Psoas muscle (tissue), 8 donors: Measurements from ENCODE around the gene PRKCA. TPM values are rescaled to one million over a fixed set of nuclear protein-coding genes. Genes with fewer than 3 reads are reported as not detected.

Experiments used
- ATAC-seq, 4 donors: fragments of 200-7000 bp; cut with Tn5 transposase; one replicate each; pipeline ENCODE4 v1.9.1; 2020; ENCODE audit warnings: moderate library complexity in 3 of 4, mild to moderate bottlenecking in 2 of 4
- DNase-seq, 2 donors: peaks; one replicate each; pipeline ENCODE4 v3.0.0-alpha.2; 2020
- H3K27ac ChIP-seq: fragments of 200-600 bp; one replicate; pipeline ENCODE4 v1.8.0; 2022
- H3K27me3 ChIP-seq, 3 donors: fragments of 200-600 bp in 1 of 3; one replicate each; pipeline versions ENCODE4 v1.6.1 to v1.8.0; 2013 to 2022; ENCODE audit warnings: low read length in 2 of 3, mild to moderate bottlenecking in 2 of 3, moderate library complexity in 1 of 3; ENCODE audit not compliant: insufficient read depth in 3 of 3
- H3K36me3 ChIP-seq, 2 donors: fragments of 200-600 bp in 1 of 2; one replicate each; pipeline versions ENCODE4 v1.6.1 to v1.8.0; 2013 to 2022; ENCODE audit warnings: low read depth in 1 of 2, mild to moderate bottlenecking in 1 of 2, moderate library complexity in 1 of 2; ENCODE audit not compliant: insufficient read depth in 1 of 2
- H3K4me1 ChIP-seq: fragments of 200-600 bp; one replicate; pipeline ENCODE4 v1.8.0; 2022
- H3K4me3 ChIP-seq: fragments of 200-600 bp; one replicate; pipeline ENCODE4 v1.8.0; 2022; ENCODE audit warnings: mild to moderate bottlenecking
- H3K9me3 ChIP-seq: fragments of 200-600 bp; one replicate; pipeline ENCODE4 v1.8.0; 2022
- CTCF ChIP-seq: fragments of 200-600 bp; IDR thresholded peaks from one replicate; pipeline ENCODE4 v1.8.0; 2022; ENCODE audit warnings: antibody characterized with exemption
- WGBS, 3 donors: extraction: QIAGEN DNeasy Blood & Tissue Kit; methylation state at CpG; one replicate each; pipeline versions ENCODE4 v1.1.6 to v1.1.7; 2013; 5-methylcytosine and 5-hydroxymethylcytosine counted together
- intact Hi-C, 2 donors: fragments of 100-400 bp; cut with DNase I; formaldehyde crosslinking; loops; one replicate each; pipeline versions ENCODE4 v1.11.0 to v1.14.2; 2022
- polyA plus RNA-seq, 3 donors: library from polyadenylated mRNA; stranded (reverse); fragments of 200-250 nt; gene quantifications; one replicate each; pipeline ENCODE4 v1.2.3, GENCODE V29; 2013
- total RNA-seq, 4 donors: library from RNA; stranded (reverse); fragmentation: NEBNext Ultra II Directional in 2 of 4; extraction: Animal tissue kit (Norgen Biotek cat#: 25700) in 2 of 4; gene quantifications; one replicate each; pipeline versions ENCODE4 v1.2.1 to v1.2.4, GENCODE V29; 2021 to 2023
- donor health status: healthy with polysubstance abuse.
- donor health status: DM: no; HTN: no; CAD: no; lungs with moderate emphysema.
- donor health status: Bipolar disorder and iron deficiency.
- donor health status: healthy.
- donor health status: DM: yes; HTN: yes; CAD: no.
- donor health status: DM: no; HTN: no; CAD: no.
- donor health status: DM: no; HTN: no; CAD: no.
- donor health status: DM: yes; HTN: yes; CAD: no.

The PRKCA gene
- total and polyA plus RNA-seq, 7 donors, result 0.35 to 15.5 (median 8.2) TPM

- Histone ChIP-seq H3K9me3 (no peaks in the 10 kb centered on the region), H3K4me3 (no peak overlapping the region), H3K4me1 (no peaks in the 10 kb centered on the region), H3K36me3 (no peaks in the 10 kb centered on the region), H3K27ac (no peak overlapping the region), H3K27me3 (no peaks in the 10 kb centered on the region)
- DNase-seq (no peak), ATAC-seq (no peak)
- WGBS, 3 donors, result 82 to 92% (median 88%) methylated on average over 2 of the region's 2 CpGs
- TF ChIP-seq CTCF, result no peak
- intact Hi-C loops, result no loop called here
These were observed 32.3 kb upstream of the PRKCA start for GRCh38 chr17:66270106-66270505.

DNA sequence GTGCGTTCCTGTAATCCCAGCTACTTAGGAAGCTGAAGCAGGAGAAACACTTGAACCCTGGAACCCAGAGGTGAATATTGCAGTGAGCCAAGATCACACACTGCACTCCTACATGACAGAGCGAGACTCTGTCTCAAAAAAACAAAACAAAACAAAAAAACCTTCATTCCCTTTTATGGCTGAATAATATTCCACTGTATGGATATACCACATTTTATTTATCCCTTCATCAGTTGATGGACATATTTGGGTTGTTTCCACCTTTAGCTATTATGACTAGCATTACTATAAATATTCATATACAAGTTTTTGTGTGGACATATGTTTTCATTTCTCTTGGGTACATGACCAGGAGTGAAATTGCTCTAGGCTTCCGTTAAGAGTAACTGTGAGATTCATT is 30.9 kb upstream of the PRKCA start:
- Histone ChIP-seq H3K4me1 (no peaks in the 10 kb centered on the region), H3K4me3 (no peak overlapping the region), H3K36me3 (no peaks in the 10 kb centered on the region), H3K27me3 (no peaks in the 10 kb centered on the region), H3K27ac (no peak overlapping the region), H3K9me3 (no peaks in the 10 kb centered on the region)
- WGBS, 3 donors, result 92 to 99% (median 96%) methylated on average over 3 of the region's 3 CpGs
- intact Hi-C loops, result no loop called here
- no peak for TF ChIP-seq CTCF
- DNase-seq (no peak), ATAC-seq (no peak)

DNA sequence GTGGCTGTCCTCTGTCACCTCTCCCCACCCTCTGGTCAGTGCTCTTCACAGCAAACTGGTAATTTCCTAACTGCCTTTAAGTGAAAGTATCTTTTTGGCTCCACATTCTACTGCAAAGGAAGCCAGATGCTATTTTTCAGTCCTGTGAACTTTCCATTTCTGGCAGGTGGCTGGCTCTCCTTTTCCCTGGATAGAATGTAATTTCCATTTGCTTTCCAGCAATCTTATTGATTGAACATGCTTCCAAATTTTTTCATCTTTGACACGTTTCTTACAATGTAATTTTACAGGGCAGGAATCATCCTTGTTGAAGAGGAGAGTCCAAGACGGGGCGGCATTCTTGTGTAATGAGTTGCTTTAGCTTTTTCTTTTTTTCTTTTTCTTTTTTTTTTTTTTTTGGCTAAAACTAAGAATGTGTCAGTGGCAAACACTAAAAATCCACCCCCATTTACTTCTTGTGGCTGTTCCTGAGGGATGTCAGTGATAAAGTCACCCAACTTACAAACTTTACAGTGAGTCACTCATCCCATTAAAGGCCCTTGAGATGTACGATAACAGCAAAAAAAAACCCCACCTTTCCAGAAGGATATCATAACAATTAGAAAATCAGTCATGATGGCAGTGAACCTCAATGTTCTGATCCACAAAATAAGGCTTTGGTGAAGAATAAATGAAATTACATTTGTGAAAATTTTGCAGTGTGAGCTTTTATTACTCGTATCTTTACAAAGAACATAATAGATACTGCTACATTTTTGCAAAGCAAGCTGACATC is 29.4 kb upstream of the PRKCA start:
- TF ChIP-seq CTCF, result no peak
- ATAC-seq, result no peak
- H3K9me3 ChIP-seq, result no peaks in the 10 kb centered on the region
- no peaks in the 10 kb centered on the region for H3K4me1 ChIP-seq
- no peak overlapping the region for H3K27ac ChIP-seq
- no peaks in the 10 kb centered on the region for H3K36me3 ChIP-seq
- no peak for DNase-seq
- intact Hi-C loops, result no loop called here
- 44 to 55% (median 44%) methylated on average over 5 of the region's 5 CpGs for WGBS, 3 donors
- H3K27me3 ChIP-seq, result no peaks in the 10 kb centered on the region
- no peak overlapping the region for H3K4me3 ChIP-seq

- DNase-seq, result no peak
- Histone ChIP-seq H3K36me3 (no peaks in the 10 kb centered on the region), H3K27me3 (no peaks in the 10 kb centered on the region), H3K4me3 (no peak overlapping the region), H3K9me3 (no peaks in the 10 kb centered on the region), H3K4me1 (no peaks in the 10 kb centered on the region), H3K27ac (no peak overlapping the region)
- ATAC-seq, result no peak
- no peak for TF ChIP-seq CTCF
- intact Hi-C loops, result no loop called here
These were observed 28.9 kb upstream of the PRKCA start for GRCh38 chr17:66273586-66273848.

DNA sequence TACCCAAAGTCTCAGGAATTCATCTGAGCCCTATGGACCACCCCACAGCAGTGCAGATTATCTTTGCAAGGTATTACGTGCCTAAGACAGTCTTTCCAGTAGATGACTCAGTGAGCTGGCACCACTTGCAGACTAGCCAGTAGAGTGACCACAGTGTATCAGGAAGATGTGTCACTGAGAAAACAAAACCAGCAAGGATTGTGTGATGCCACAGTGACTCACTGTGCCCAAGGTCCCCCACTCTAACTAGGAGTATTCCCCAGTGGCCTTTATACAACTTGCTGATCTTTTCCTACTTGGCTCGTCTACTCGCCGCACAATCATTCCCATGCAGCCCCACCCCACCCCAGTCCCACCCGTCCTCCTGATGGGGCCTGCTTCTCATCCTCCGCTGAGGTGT is 26.8 kb upstream of the PRKCA start:
- DNase-seq, result no peak
- H3K27me3 ChIP-seq, result no peaks in the 10 kb centered on the region
- no peaks in the 10 kb centered on the region for H3K4me1 ChIP-seq
- WGBS, 3 donors, result 61 to 71% (median 64%) methylated on average over 6 of the region's 6 CpGs
- no peak overlapping the region for H3K27ac ChIP-seq
- TF ChIP-seq CTCF, result no peak
- H3K36me3 ChIP-seq, result no peaks in the 10 kb centered on the region
- no peak overlapping the region for H3K4me3 ChIP-seq
- intact Hi-C loops, result no loop called here
- ATAC-seq, result peak in 1 of 4 donors; percentile 66
- H3K9me3 ChIP-seq, result no peaks in the 10 kb centered on the region
